ENCODE data around the gene BCAR3.
"Not testable (repeated sequence)": the region's sequence is repeated elsewhere in the genome, so short reads cannot be mapped to it uniquely, and the experiment has no call there.

Gene BCAR3

DNA sequence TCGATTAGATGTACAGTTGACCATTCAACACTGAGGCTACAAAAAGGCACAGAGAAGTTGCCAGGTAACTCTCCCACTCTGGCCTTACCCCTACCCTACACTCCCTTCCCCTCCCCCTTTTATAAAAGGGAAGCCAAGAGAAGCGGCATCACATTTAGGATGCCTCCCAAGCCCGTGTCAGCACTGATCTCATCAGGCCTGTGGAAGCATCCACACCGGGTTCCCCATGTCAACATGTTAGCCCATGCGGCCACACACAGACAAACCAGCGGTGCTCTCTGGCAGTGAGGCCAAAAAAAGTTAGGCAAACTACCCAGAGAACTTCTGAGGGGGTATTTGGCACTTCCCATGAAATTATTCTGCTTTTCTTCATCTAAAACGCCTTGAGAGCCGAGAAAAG, 29.9 kb downstream of the BCAR3 start:
- in situ Hi-C loops (cut with MboI; ENCODE audit: low sequenced_read_pairs, unreplicated experiment), result no loop called here
- TF ChIP-seq, protein P1, sequence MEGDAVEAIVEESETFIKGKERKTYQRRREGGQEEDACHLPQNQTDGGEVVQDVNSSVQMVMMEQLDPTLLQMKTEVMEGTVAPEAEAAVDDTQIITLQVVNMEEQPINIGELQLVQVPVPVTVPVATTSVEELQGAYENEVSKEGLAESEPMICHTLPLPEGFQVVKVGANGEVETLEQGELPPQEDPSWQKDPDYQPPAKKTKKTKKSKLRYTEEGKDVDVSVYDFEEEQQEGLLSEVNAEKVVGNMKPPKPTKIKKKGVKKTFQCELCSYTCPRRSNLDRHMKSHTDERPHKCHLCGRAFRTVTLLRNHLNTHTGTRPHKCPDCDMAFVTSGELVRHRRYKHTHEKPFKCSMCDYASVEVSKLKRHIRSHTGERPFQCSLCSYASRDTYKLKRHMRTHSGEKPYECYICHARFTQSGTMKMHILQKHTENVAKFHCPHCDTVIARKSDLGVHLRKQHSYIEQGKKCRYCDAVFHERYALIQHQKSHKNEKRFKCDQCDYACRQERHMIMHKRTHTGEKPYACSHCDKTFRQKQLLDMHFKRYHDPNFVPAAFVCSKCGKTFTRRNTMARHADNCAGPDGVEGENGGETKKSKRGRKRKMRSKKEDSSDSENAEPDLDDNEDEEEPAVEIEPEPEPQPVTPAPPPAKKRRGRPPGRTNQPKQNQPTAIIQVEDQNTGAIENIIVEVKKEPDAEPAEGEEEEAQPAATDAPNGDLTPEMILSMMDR (IDR thresholded peaks at IDR 0.05; ENCODE audit: borderline replicate concordance, control extremely low read depth, extremely low read depth, insufficient read depth, missing control alignments), result no peak
- no peak for DNase-seq (ENCODE audit: low spot score)

DNA sequence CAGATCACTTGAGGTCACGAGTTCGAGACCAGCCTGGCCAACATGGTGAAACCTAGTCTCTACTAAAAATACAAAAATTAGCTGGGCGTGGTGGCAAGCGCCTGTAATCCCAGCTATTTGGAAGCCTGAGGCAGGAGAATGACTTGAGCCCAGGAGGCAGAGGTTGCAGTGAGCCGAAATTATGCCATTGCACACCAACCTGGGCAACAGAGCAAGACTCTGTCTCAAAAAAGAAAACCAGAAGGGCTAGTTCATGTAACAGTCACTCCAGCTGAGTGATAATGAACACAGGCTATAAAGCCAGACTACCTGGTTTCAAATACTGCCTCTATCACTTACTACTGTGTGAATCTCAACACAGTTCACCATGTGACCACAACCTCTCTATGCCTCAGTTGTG, 31.5 kb downstream of the BCAR3 start:
- in situ Hi-C loops (cut with MboI; ENCODE audit: low sequenced_read_pairs, unreplicated experiment); DNase-seq (ENCODE audit: low spot score): not testable (repeated sequence)

DNA sequence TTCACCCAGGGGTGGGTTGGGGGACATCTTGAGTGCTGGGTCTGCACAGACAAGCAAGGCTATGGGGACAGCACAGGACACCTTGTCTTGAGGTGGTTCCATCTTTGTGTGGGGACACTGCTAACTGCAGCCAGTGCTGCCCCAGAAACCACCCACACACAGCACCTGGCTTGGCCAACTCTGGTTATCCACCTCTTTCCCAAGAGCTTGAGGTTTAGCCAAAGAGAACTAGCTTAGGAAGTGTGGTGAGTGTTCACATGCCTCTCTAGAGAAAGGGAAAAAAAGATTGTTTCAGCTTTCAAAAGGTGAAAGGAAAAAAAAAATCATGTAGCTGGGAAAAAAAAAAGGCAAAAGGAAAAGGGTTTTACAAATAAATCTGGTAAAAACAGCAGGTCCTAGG, 32.4 kb downstream of the BCAR3 start:
- in situ Hi-C loops (cut with MboI; ENCODE audit: low sequenced_read_pairs, unreplicated experiment), result no loop called here
- DNase-seq (ENCODE audit: low spot score), result no peak
- TF ChIP-seq, protein P1 (IDR thresholded peaks at IDR 0.05; ENCODE audit: borderline replicate concordance, control extremely low read depth, extremely low read depth, insufficient read depth, missing control alignments), result no peak

DNA sequence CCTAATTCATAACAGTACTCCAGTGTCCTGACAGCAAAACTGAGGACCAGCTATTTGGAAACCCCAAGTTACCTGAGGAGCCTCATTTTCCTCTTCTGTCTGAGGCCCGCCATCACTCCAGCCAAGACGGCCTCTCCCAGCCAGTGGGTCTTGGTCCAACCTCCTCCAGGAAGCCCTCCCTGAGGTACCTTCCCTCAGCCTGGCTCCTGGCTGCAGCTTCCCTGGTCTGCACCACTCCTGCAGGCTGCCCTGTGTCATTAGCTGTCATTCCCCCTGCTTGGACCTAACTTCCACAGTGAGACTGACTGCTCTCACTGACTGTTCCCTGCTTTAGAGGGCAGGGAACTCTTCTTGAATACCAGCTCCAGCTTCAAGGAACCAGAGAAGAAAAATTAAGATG, 33.0 kb downstream of the BCAR3 start:
- in situ Hi-C loops (cut with MboI; ENCODE audit: low sequenced_read_pairs, unreplicated experiment), result no loop called here
- TF ChIP-seq, protein P1 (IDR thresholded peaks at IDR 0.05; ENCODE audit: borderline replicate concordance, control extremely low read depth, extremely low read depth, insufficient read depth, missing control alignments), result no peak
- DNase-seq (ENCODE audit: low spot score), result no peak

DNA sequence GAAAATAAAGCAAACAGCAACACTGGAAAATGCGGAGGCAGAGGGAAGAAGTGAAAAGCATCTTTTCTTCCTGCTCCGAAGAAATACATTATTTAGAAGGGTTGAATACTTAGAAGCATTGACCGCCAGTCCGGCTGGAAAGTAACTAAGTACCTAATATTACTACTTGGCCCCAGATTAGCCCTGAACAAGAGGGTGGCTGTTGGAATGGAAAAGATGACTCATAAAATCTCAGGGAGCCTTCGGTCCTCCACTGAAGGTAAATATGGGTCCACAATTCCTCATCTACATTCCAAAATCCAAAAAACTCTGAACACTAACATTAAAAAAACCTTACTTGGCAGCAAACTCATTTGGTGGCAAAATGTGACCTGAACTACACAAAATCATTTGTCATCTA, 40.1 kb downstream of the BCAR3 start:
- no peak for DNase-seq (ENCODE audit: low spot score)
- TF ChIP-seq, protein P1 (IDR thresholded peaks at IDR 0.05; ENCODE audit: borderline replicate concordance, control extremely low read depth, extremely low read depth, insufficient read depth, missing control alignments), result no peak
- in situ Hi-C loops (cut with MboI; ENCODE audit: low sequenced_read_pairs, unreplicated experiment), result no loop called here

DNA sequence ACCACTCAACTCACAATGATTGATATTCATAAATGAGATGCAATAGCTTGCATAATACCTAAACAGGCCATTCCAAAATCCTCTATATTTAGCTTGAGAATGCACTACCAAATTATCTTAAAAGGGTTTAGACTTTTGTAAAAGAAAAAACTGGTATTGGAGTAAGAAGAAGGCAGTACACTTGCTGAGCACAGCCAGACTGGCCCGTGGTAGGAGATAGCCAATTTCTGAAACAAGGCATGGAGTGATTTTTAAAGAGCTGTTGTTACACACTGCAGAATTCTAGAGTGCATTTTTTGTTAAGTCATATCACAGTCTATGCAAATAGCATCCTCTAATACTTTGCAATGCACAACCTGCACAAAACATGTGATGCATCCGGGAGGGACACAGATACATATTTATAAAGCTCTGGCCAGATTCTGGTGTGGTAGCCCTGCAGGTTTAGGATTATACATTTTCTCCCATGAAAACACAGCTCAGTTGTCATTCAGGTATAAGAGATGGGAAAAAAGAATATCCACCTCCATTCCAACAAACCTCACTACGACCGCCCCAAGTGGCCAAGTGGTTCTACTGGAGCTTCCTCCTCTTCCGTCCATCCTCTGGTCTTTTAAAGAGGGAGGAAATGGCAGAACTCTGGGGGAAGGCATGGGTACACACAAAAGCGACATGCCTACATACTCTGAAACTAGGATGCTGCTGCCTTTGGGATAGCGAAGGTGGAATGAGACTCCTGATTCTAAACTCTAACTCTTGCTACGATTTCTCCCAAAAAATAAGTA, 40.8 kb downstream of the BCAR3 start:
- in situ Hi-C loops (cut with MboI; ENCODE audit: low sequenced_read_pairs, unreplicated experiment), result no loop called here
- TF ChIP-seq, protein P1 (IDR thresholded peaks at IDR 0.05; ENCODE audit: borderline replicate concordance, control extremely low read depth, extremely low read depth, insufficient read depth, missing control alignments), result no peak
- no peak for DNase-seq (ENCODE audit: low spot score)

DNA sequence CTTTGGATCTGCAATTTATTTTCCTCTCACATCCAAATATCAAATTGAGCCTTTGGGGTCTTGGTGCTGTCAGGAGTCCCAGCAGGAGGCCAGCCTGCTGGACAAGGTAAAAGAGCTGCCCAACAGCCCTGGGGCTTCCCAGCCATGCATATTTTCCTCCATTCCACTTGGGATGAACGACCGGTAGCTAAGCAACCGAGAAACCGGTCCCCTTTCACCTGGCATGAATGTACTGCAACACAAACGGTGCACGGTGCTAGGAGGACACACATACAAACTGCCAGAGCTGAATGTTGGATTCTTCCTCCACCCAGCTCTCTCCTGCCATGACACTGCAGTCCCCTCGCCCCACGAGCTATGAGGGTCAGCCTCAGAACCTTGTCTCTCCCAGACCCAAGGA, 42.7 kb downstream of the BCAR3 start:
- TF ChIP-seq, protein P1 (IDR thresholded peaks at IDR 0.05; ENCODE audit: borderline replicate concordance, control extremely low read depth, extremely low read depth, insufficient read depth, missing control alignments), result no peak
- no peak for DNase-seq (ENCODE audit: low spot score)
- in situ Hi-C loops (cut with MboI; ENCODE audit: low sequenced_read_pairs, unreplicated experiment), result loop anchor here (10.0 kb wide), 1 partner anchor 166 kb away; no protein-coding TSS in a partner anchor

Measured in GM13976 (cell line).